MCF 10A (cell line): ENCODE results near the gene OR2C1. TPM values are rescaled to one million over a fixed set of nuclear protein-coding genes. Genes with fewer than 3 reads are reported as not detected.

Experiments used
- BruUV-seq: library from RNA; stranded (reverse); fragments of 400-500 nt; replicated peaks from 2 replicates; lab custom pipeline; 2021; lab: Mats Ljungman, UMichigan
- CTCF ChIA-PET: fragments of 300-600 bp; sonication (Branson Sonifier 250); formaldehyde crosslinking; extraction: SDS; loops from one replicate; lab custom pipeline; 2021; ENCODE audit warnings: antibody characterized with exemption, inconsistent platforms; lab: Yijun Ruan, JAX
- POLR2A ChIA-PET: fragments of 300-600, 350-650 bp; sonication (Branson Sonifier 250); formaldehyde crosslinking; extraction: SDS; loops from one replicate; lab custom pipeline; 2020; ENCODE audit warnings: antibody characterized with exemption, inconsistent platforms; lab: Yijun Ruan, JAX
- DNase-seq: peaks from one replicate; pipeline ENCODE4 v3.0.0-alpha.2; 2018; ENCODE audit not compliant: unreplicated experiment
- H3K27ac Mint-ChIP-seq: one replicate; pipeline ENCODE4 v1.8.0; 2022; ENCODE audit warnings: mild to moderate bottlenecking, low read depth, mixed read lengths; ENCODE audit not compliant: unreplicated experiment
- H3K27me3 Mint-ChIP-seq: one replicate; pipeline ENCODE4 v1.8.0; 2022; ENCODE audit warnings: mixed read lengths; ENCODE audit not compliant: insufficient read depth, unreplicated experiment
- H3K36me3 Mint-ChIP-seq: one replicate; pipeline ENCODE4 v1.8.0; 2022; ENCODE audit warnings: mild to moderate bottlenecking, moderate library complexity, mixed read lengths; ENCODE audit not compliant: insufficient read depth, unreplicated experiment
- H3K4me1 Mint-ChIP-seq: one replicate; pipeline ENCODE4 v1.8.0; 2022; ENCODE audit warnings: mixed read lengths; ENCODE audit not compliant: insufficient read depth, unreplicated experiment
- H3K4me3 Mint-ChIP-seq: one replicate; pipeline ENCODE4 v1.8.0; 2022; ENCODE audit warnings: mild to moderate bottlenecking, moderate library complexity, mixed read lengths; ENCODE audit not compliant: unreplicated experiment
- H3K9me3 Mint-ChIP-seq: one replicate; pipeline ENCODE4 v1.8.0; 2022; ENCODE audit warnings: mixed read lengths; ENCODE audit not compliant: unreplicated experiment
- intact Hi-C: fragments of 100-400 bp; cut with micrococcal nuclease; formaldehyde crosslinking; loops from 2 replicates; pipeline ENCODE4 v1.14.1; 2022
- total RNA-seq: library from RNA; stranded (reverse); gene quantifications from 2 replicates; pipeline ENCODE4 v1.2.3, GENCODE V29; 2022
- TF ChIP-seq, protein P1 (sequence below): fragments of 200-600 bp; IDR thresholded peaks from one replicate; pipeline ENCODE4 v1.8.0; 2022; ENCODE audit warnings: antibody characterized with exemption, mild to moderate bottlenecking; ENCODE audit not compliant: unreplicated experiment

Gene OR2C1
- total RNA-seq, 1 experiment from 2014 or later, result not detected

GRCh38 chr16:3383045-3383448 lies 27.4 kb downstream of the OR2C1 start:
- peaks cover 47% of the 10 kb centered on the region for H3K9me3 Mint-ChIP-seq
- BruUV-seq, result no TSS peak
- peak; percentile 7 for DNase-seq
- ChIA-PET POLR2A (interaction anchor here (0.7 to 1.8 kb wide), 2 partner anchors 13 to 18 kb away, joined by 3 to 6 read pairs; partner anchors contain the start of genes ZNF174 and ZSCAN32), CTCF (interaction anchor here (0.7 to 1.3 kb wide), 3 partner anchors 8 to 572 kb away, joined by 3 to 4 read pairs (median 3); partner anchors contain the start of genes ZNF174 and ZSCAN32)
- H3K36me3 Mint-ChIP-seq, result peaks cover 47% of the 10 kb centered on the region
- H3K4me1 Mint-ChIP-seq, result no peaks in the 10 kb centered on the region
- no peak overlapping the region for H3K4me3 Mint-ChIP-seq
- H3K27me3 Mint-ChIP-seq, result no peaks in the 10 kb centered on the region
- H3K27ac Mint-ChIP-seq, result no peak overlapping the region
- intact Hi-C loops, result no loop called here
- TF ChIP-seq, protein P1, sequence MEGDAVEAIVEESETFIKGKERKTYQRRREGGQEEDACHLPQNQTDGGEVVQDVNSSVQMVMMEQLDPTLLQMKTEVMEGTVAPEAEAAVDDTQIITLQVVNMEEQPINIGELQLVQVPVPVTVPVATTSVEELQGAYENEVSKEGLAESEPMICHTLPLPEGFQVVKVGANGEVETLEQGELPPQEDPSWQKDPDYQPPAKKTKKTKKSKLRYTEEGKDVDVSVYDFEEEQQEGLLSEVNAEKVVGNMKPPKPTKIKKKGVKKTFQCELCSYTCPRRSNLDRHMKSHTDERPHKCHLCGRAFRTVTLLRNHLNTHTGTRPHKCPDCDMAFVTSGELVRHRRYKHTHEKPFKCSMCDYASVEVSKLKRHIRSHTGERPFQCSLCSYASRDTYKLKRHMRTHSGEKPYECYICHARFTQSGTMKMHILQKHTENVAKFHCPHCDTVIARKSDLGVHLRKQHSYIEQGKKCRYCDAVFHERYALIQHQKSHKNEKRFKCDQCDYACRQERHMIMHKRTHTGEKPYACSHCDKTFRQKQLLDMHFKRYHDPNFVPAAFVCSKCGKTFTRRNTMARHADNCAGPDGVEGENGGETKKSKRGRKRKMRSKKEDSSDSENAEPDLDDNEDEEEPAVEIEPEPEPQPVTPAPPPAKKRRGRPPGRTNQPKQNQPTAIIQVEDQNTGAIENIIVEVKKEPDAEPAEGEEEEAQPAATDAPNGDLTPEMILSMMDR, result no peak

DNA sequence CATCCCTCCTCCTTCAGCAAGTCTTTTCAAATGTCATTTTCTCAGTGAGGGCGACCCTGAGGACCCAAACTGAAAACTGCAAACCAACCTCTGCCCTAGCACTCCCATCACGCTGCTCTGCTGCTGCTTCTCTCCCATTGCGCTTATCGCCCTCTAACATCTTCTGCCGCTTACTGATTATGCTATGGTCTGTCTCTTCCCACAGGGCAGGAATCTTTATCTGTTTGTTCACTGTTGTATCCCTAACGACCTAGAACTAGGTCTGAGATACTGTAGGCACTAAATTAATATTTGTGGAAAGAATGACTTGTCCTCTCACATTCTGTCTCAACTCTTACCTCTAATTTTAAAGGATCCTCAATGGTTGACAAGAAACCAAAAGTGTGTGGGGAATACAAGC lies 32.6 kb downstream of the OR2C1 start:
- Mint-ChIP-seq H3K36me3 (peaks cover 82% of the 10 kb centered on the region), H3K4me3 (no peak overlapping the region), H3K4me1 (no peaks in the 10 kb centered on the region), H3K9me3 (peaks cover 30% of the 10 kb centered on the region), H3K27me3 (no peaks in the 10 kb centered on the region), H3K27ac (no peak overlapping the region)
- BruUV-seq, result no TSS peak
- DNase-seq, result no peak
- ChIA-PET POLR2A (interaction anchor here (1.0 kb wide), 1 partner anchor 11 kb away, joined by 3 read pairs; no protein-coding TSS in a partner anchor), CTCF (interaction anchor here (0.7 kb wide), 1 partner anchor 1321 kb away, joined by 4 read pairs; no protein-coding TSS in a partner anchor)
- intact Hi-C loops, result no loop called here
- TF ChIP-seq, protein P1, result no peak

GRCh38 chr16:3389663-3390338 lies 34.1 kb downstream of the OR2C1 start:
- no peak overlapping the region for H3K27ac Mint-ChIP-seq
- peaks cover 23% of the 10 kb centered on the region for H3K9me3 Mint-ChIP-seq
- H3K4me3 Mint-ChIP-seq, result no peak overlapping the region
- H3K36me3 Mint-ChIP-seq, result peaks cover 82% of the 10 kb centered on the region
- POLR2A ChIA-PET, result interaction anchor here (0.7 kb wide), 1 partner anchor 9 kb away, joined by 3 read pairs; no protein-coding TSS in a partner anchor
- DNase-seq, result no peak
- CTCF ChIA-PET, result no interaction called here
- intact Hi-C loops, result no loop called here
- no TSS peak for BruUV-seq
- no peaks in the 10 kb centered on the region for H3K27me3 Mint-ChIP-seq
- no peaks in the 10 kb centered on the region for H3K4me1 Mint-ChIP-seq
- TF ChIP-seq, protein P1, result no peak

GRCh38 chr16:3400446-3400778 lies 44.7 kb downstream of the OR2C1 start:
- H3K36me3 Mint-ChIP-seq, result peaks cover 57% of the 10 kb centered on the region
- CTCF ChIA-PET, result interaction anchor here (0.6 to 1.1 kb wide), 3 partner anchors 17 to 89 kb away, joined by 3 to 4 read pairs (median 3); no protein-coding TSS in a partner anchor
- no peaks in the 10 kb centered on the region for H3K27me3 Mint-ChIP-seq
- TSS peak; percentile 64 for BruUV-seq
- peaks cover 30% of the 10 kb centered on the region for H3K9me3 Mint-ChIP-seq
- H3K4me3 Mint-ChIP-seq, result peak overlapping the region; percentile 92
- H3K27ac Mint-ChIP-seq, result peak overlapping the region; percentile 91
- POLR2A ChIA-PET, result interaction anchor here (0.5 to 4.2 kb wide), 23 partner anchors 8 to 250 kb away, joined by 3 to 53 read pairs (median 5); partner anchors contain the start of genes NAA60, TIGD7, ZNF263 and ZNF597
- TF ChIP-seq, protein P1, result no peak
- intact Hi-C loops, result loop anchor here (2.0 kb wide), 2 partner anchors 58 to 218 kb away; no protein-coding TSS in a partner anchor
- DNase-seq, result no peak
- H3K4me1 Mint-ChIP-seq, result peaks cover 12% of the 10 kb centered on the region
